MM.1S (cell line): Measurements from ENCODE around the gene PTPRF.

Source experiments
- DNase-seq: peaks from one replicate; pipeline ENCODE4 v3.0.0-alpha.2; 2015
- H2AFZ ChIP-seq: fragments of 300-600 bp; sonication (generic); 2 replicates; pipeline ENCODE4 v1.6.0; 2016; ENCODE audit warnings: antibody characterized with exemption, low read length
- H3F3A ChIP-seq: fragments of 300-600 bp; sonication (generic); 2 replicates; pipeline ENCODE4 v1.6.1; 2016; ENCODE audit warnings: mild to moderate bottlenecking, antibody characterized with exemption, low read length, moderate library complexity, mixed read lengths; ENCODE audit not compliant: insufficient read depth
- H3K27ac ChIP-seq: fragments of 300-600 bp; sonication (generic); 2 replicates; pipeline ENCODE4 v1.5.1; 2016; ENCODE audit warnings: mild to moderate bottlenecking, low read length
- H3K27me3 ChIP-seq: fragments of 300-600 bp; sonication (generic); replicated peaks from 2 replicates; pipeline ENCODE4 v1.6.0; 2016; ENCODE audit warnings: low read length; ENCODE audit not compliant: insufficient read depth
- H3K36me3 ChIP-seq: fragments of 300-600 bp; sonication (generic); replicated peaks from 2 replicates; pipeline ENCODE4 v1.6.1; 2016; ENCODE audit warnings: mild to moderate bottlenecking, low read length, mixed read lengths; ENCODE audit not compliant: insufficient read depth
- H3K4me1 ChIP-seq: fragments of 300-600 bp; sonication (generic); 2 replicates; pipeline ENCODE4 v1.6.1; 2016; ENCODE audit warnings: low read length, mixed read lengths
- H3K4me2 ChIP-seq: fragments of 300-600 bp; sonication (generic); 2 replicates; pipeline ENCODE4 v1.6.0; 2016; ENCODE audit warnings: low read depth, low read length
- H3K4me3 ChIP-seq: fragments of 300-600 bp; sonication (generic); 2 replicates; pipeline ENCODE4 v1.5.1; 2016; ENCODE audit warnings: low read length, mixed read lengths
- H3K79me2 ChIP-seq: fragments of 300-600 bp; sonication (generic); 2 replicates; pipeline ENCODE4 v1.6.1; 2016; ENCODE audit warnings: mixed run types, low read length, mixed read lengths
- H3K9ac ChIP-seq: fragments of 300-600 bp; sonication (generic); 2 replicates; pipeline ENCODE4 v1.6.1; 2016; ENCODE audit warnings: low read length, mixed read lengths
- H3K9me2 ChIP-seq: fragments of 300-600 bp; sonication (generic); replicated peaks from 2 replicates; pipeline ENCODE4 v1.6.1; 2016; ENCODE audit warnings: mild to moderate bottlenecking, low read length, mixed read lengths; ENCODE audit not compliant: insufficient read depth
- H3K9me3 ChIP-seq: fragments of 300-600 bp; sonication (generic); replicated peaks from 2 replicates; pipeline ENCODE4 v1.6.1; 2016; ENCODE audit warnings: mild to moderate bottlenecking, low read length, mixed read lengths; ENCODE audit not compliant: insufficient read depth
- H4K20me1 ChIP-seq: fragments of 300-600 bp; sonication (generic); 2 replicates; pipeline ENCODE4 v1.6.1; 2016; ENCODE audit warnings: mild to moderate bottlenecking, low read length, moderate library complexity, mixed read lengths; ENCODE audit not compliant: insufficient read depth
- EZH2 ChIP-seq: fragments of 300-600 bp; sonication (generic); optimal IDR thresholded peaks from 2 replicates; pipeline ENCODE3; 2017; ENCODE audit warnings: low read depth, mild to moderate bottlenecking, antibody characterized with exemption, low read length, mixed read lengths
- EZH2phosphoT487 ChIP-seq: fragments of 300-600 bp; sonication (generic); IDR thresholded peaks from 2 replicates; pipeline ENCODE4 v1.6.1; 2018; ENCODE audit warnings: antibody characterized with exemption, low read length
- TF ChIP-seq, protein P1 (sequence below): fragments of 300-600 bp; sonication (generic); IDR thresholded peaks from 2 replicates; pipeline ENCODE4 v1.5.1; 2016; ENCODE audit warnings: antibody characterized with exemption, low read length, mixed read lengths

The PTPRF gene

DNA sequence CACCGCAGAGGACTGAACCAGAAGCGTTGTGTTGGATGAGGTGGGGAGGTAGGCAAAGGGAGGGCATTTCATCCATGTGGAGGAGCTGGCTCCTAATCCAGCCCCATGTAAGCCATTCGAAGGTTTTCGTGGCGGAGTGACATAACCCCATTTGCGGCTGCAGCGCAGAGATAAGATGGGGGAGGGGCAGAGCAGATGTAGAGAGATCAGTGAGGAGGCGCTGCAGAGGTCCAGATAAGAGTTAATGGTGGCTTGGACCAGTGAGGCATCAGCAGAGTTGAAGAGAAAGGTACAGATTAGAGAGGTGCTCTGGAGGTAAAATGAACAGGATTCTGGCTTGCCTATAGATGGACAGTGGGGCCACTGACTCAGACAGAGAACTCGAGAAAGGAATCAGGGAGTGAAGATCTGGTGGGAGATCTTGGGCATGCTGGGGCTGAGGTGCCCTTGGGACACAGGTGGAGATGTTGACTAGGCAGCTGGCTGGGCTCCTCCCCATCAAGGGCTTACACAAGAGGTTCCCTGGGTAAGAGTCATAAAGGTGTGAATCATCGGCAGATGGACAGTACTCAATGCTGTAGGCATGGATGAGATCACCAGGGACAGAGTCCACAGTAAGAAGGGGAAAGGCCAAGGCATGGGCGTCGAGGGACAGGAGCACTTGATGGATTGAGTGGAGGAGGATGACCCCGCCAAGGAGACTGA is 7.8 kb upstream of the PTPRF start:
- Histone ChIP-seq H3K4me1 (no peaks in the 10 kb centered on the region), H3K36me3 (no peaks in the 10 kb centered on the region), H3K27me3 (no peaks in the 10 kb centered on the region; the same call in 1 of the 2 replicates), H3K27ac (no peak overlapping the region), H3K9ac (no peak overlapping the region), H3K9me2 (no peaks in the 10 kb centered on the region), H2AFZ (no peak overlapping the region), H3F3A (no peaks in the 10 kb centered on the region), H4K20me1 (no peaks in the 10 kb centered on the region), H3K4me3 (no peak overlapping the region), H3K9me3 (no peaks in the 10 kb centered on the region), H3K79me2 (no peaks in the 10 kb centered on the region), H3K4me2 (no peak overlapping the region)
- DNase-seq = no peak
- TF ChIP-seq EZH2phosphoT487 (no peak), EZH2 (no peak)
- TF ChIP-seq, protein P1, sequence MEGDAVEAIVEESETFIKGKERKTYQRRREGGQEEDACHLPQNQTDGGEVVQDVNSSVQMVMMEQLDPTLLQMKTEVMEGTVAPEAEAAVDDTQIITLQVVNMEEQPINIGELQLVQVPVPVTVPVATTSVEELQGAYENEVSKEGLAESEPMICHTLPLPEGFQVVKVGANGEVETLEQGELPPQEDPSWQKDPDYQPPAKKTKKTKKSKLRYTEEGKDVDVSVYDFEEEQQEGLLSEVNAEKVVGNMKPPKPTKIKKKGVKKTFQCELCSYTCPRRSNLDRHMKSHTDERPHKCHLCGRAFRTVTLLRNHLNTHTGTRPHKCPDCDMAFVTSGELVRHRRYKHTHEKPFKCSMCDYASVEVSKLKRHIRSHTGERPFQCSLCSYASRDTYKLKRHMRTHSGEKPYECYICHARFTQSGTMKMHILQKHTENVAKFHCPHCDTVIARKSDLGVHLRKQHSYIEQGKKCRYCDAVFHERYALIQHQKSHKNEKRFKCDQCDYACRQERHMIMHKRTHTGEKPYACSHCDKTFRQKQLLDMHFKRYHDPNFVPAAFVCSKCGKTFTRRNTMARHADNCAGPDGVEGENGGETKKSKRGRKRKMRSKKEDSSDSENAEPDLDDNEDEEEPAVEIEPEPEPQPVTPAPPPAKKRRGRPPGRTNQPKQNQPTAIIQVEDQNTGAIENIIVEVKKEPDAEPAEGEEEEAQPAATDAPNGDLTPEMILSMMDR = no peak

- no peak overlapping the region for H2AFZ ChIP-seq
- H3K4me1 ChIP-seq = no peaks in the 10 kb centered on the region
- H4K20me1 ChIP-seq = no peaks in the 10 kb centered on the region
- no peaks in the 10 kb centered on the region for H3F3A ChIP-seq
- H3K36me3 ChIP-seq = no peaks in the 10 kb centered on the region
- no peaks in the 10 kb centered on the region for H3K79me2 ChIP-seq
- H3K4me3 ChIP-seq = no peak overlapping the region
- H3K27ac ChIP-seq = no peak overlapping the region
- H3K4me2 ChIP-seq = no peak overlapping the region
- no peak overlapping the region for H3K9ac ChIP-seq
- H3K9me3 ChIP-seq = no peaks in the 10 kb centered on the region
- DNase-seq = no peak
- no peak for TF ChIP-seq EZH2phosphoT487
- TF ChIP-seq, protein P1 = no peak
- no peak for TF ChIP-seq EZH2
- H3K9me2 ChIP-seq = no peaks in the 10 kb centered on the region
- H3K27me3 ChIP-seq = peaks cover 4% of the 10 kb centered on the region
Observed at GRCh38 chr1:43524804-43525203, 5.9 kb upstream of the PTPRF start.

DNA sequence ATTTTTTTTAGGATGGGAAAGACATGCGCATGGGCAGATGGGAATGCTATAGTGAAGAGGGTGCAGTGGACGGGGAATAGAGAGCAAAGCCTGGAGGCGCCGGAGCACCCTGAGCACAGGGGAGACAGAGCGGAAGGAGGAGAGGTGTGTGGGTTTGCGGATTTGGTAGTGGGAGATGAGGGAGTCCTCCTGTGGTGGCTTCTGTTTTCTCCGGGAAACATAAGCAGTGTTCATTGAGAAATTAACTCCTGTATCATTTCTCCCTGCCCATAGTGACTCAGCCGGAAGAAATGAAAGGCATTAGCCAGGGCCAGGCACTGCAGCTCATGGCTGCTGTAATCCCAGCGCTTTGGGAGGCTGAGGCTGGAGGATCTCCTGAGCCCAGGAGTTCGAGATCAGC is 4.7 kb upstream of the PTPRF start:
- Histone ChIP-seq H4K20me1 (no peaks in the 10 kb centered on the region), H3F3A (peaks cover 4% of the 10 kb centered on the region; the same call in 1 of the 2 replicates), H3K9me2 (no peaks in the 10 kb centered on the region), H2AFZ (no peak overlapping the region), H3K4me1 (no peaks in the 10 kb centered on the region), H3K36me3 (no peaks in the 10 kb centered on the region), H3K27ac (no peak overlapping the region), H3K9me3 (no peaks in the 10 kb centered on the region), H3K79me2 (no peaks in the 10 kb centered on the region), H3K4me2 (no peak overlapping the region), H3K27me3 (peaks cover 11% of the 10 kb centered on the region), H3K4me3 (no peak overlapping the region), H3K9ac (no peak overlapping the region)
- TF ChIP-seq EZH2phosphoT487 (no peak), EZH2 (no peak)
- TF ChIP-seq, protein P1 = no peak
- DNase-seq = no peak
